Trophoblast cell (in vitro differentiated cells and primary cell): ENCODE measurements around the gene AMBRA1.

Experiments used
- DNase-seq, 2 donors: peaks; one replicate each; pipeline ENCODE4 v3.0.0-alpha.2; 2016
- H2AFZ ChIP-seq: 2 replicates; pipeline ENCODE4 v1.6.1; 2013; ENCODE audit warnings: low read length, moderate library complexity, mild to moderate bottlenecking; ENCODE audit not compliant: insufficient read depth, poor library complexity
- H2AK5ac ChIP-seq: 2 replicates; pipeline ENCODE4 v1.6.1; 2013; ENCODE audit warnings: mild to moderate bottlenecking, low read length
- H2BK120ac ChIP-seq: 2 replicates; pipeline ENCODE4 v1.6.1; 2013; ENCODE audit warnings: low read length, mild to moderate bottlenecking, moderate library complexity; ENCODE audit not compliant: insufficient read depth, poor library complexity
- H2BK12ac ChIP-seq: 2 replicates; pipeline ENCODE4 v1.6.1; 2013; ENCODE audit warnings: mild to moderate bottlenecking, low read length, moderate library complexity
- H2BK5ac ChIP-seq: 2 replicates; pipeline ENCODE4 v1.6.1; 2013; ENCODE audit warnings: low read length, low read depth, moderate library complexity, mild to moderate bottlenecking; ENCODE audit not compliant: poor library complexity
- H3K14ac ChIP-seq: 2 replicates; pipeline ENCODE4 v1.6.1; 2013; ENCODE audit warnings: mild to moderate bottlenecking, low read length
- H3K18ac ChIP-seq: 2 replicates; pipeline ENCODE4 v1.6.1; 2013; ENCODE audit warnings: mild to moderate bottlenecking, low read length
- H3K23ac ChIP-seq: 2 replicates; pipeline ENCODE4 v1.6.1; 2013; ENCODE audit warnings: low read length
- H3K27ac ChIP-seq: 2 replicates; pipeline ENCODE4 v1.5.1; 2013; ENCODE audit warnings: low read depth, mild to moderate bottlenecking, inconsistent platforms, low read length, moderate library complexity
- H3K27me3 ChIP-seq: 2 replicates; pipeline ENCODE4 v1.6.1; 2013; ENCODE audit warnings: inconsistent platforms, mild to moderate bottlenecking, low read length, moderate library complexity; ENCODE audit not compliant: insufficient read depth
- H3K36me3 ChIP-seq, 2 experiments: 1 replicate in 1 of 2; 2 replicates in 1 of 2; pipeline ENCODE4 v1.6.1; 2013; ENCODE audit warnings: low read length in 2 of 2, mild to moderate bottlenecking in 2 of 2, moderate library complexity in 1 of 2; ENCODE audit not compliant: insufficient read depth in 2 of 2, control insufficient read depth in 1 of 2
- H3K4ac ChIP-seq: 2 replicates; pipeline ENCODE4 v1.6.1; 2013; ENCODE audit warnings: low read depth, mild to moderate bottlenecking, low read length, moderate library complexity
- H3K4me1 ChIP-seq, 2 experiments: 1 replicate in 1 of 2; 2 replicates in 1 of 2; pipeline ENCODE4 v1.6.1; 2013; ENCODE audit warnings: low read length in 2 of 2, mild to moderate bottlenecking in 2 of 2, moderate library complexity in 1 of 2; ENCODE audit not compliant: insufficient read depth in 2 of 2, control insufficient read depth in 1 of 2
- H3K4me2 ChIP-seq: 2 replicates; pipeline ENCODE4 v1.6.1; 2013; ENCODE audit warnings: inconsistent platforms, mild to moderate bottlenecking, low read length, moderate library complexity
- H3K4me3 ChIP-seq: 2 replicates; pipeline ENCODE4 v1.5.1; 2013; ENCODE audit warnings: mild to moderate bottlenecking, low read depth, low read length, inconsistent platforms
- H3K79me1 ChIP-seq: one replicate; pipeline ENCODE4 v1.6.1; 2013; ENCODE audit warnings: low read length
- H3K79me2 ChIP-seq: 2 replicates; pipeline ENCODE4 v1.6.1; 2013; ENCODE audit warnings: low read length, mild to moderate bottlenecking; ENCODE audit not compliant: control insufficient read depth, insufficient read depth, poor library complexity
- H3K9ac ChIP-seq: 2 replicates; pipeline ENCODE4 v1.6.1; 2013; ENCODE audit warnings: mild to moderate bottlenecking, low read length
- H3K9me3 ChIP-seq: 2 replicates; pipeline ENCODE4 v1.6.1; 2013; ENCODE audit warnings: low read depth, mild to moderate bottlenecking, control low read depth, inconsistent platforms, low read length; ENCODE audit not compliant: insufficient read depth
- H4K12ac ChIP-seq: 2 replicates; pipeline ENCODE4 v1.6.1; 2013; ENCODE audit warnings: low read depth, mild to moderate bottlenecking, low read length, moderate library complexity
- H4K8ac ChIP-seq: 2 replicates; pipeline ENCODE4 v1.6.1; 2013; ENCODE audit warnings: low read depth, mild to moderate bottlenecking, low read length, moderate library complexity
- H4K91ac ChIP-seq: one replicate; pipeline ENCODE4 v1.6.1; 2013; ENCODE audit warnings: low read depth, mild to moderate bottlenecking, low read length, moderate library complexity
- WGBS: extraction: QIAGEN DNeasy Blood & Tissue Kit; methylation state at CpG from one replicate; pipeline ENCODE4 v1.1.7; 2013; ENCODE audit warnings: missing lambda C conversion rate; ENCODE audit not compliant: insufficient read length, insufficient coverage; ENCODE audit errors: extremely low coverage; 5-methylcytosine and 5-hydroxymethylcytosine counted together

Gene AMBRA1

GRCh38 chr11:46455834-46456233 is 138.0 kb downstream of the AMBRA1 start:
- Histone ChIP-seq H4K12ac (no peak overlapping the region), H3K18ac (no peak overlapping the region), H3K9ac (no peak overlapping the region), H2BK5ac (no peak overlapping the region), H2AFZ (no peak overlapping the region), H3K14ac (no peak overlapping the region), H4K8ac (no peak overlapping the region), H3K36me3 (peaks cover 0 to 2% of the 10 kb centered on the region in 2 experiments), H3K4me3 (no peak overlapping the region), H3K4me1 (no peaks in the 10 kb centered on the region), H3K27me3 (no peaks in the 10 kb centered on the region), H4K91ac (no peak overlapping the region), H3K9me3 (no peaks in the 10 kb centered on the region), H3K23ac (no peak overlapping the region), H3K4me2 (no peak overlapping the region), H3K4ac (no peak overlapping the region), H3K27ac (no peak overlapping the region), H2BK120ac (no peak overlapping the region), H3K79me2 (no peaks in the 10 kb centered on the region), H2AK5ac (no peak overlapping the region), H3K79me1 (no peaks in the 10 kb centered on the region), H2BK12ac (no peak overlapping the region)
- no peak for DNase-seq
- WGBS = no CpG with 5 or more reads among the region's 1 CpG

- Histone ChIP-seq H4K8ac (no peak overlapping the region), H4K91ac (no peak overlapping the region), H2BK120ac (no peak overlapping the region), H3K27me3 (no peaks in the 10 kb centered on the region), H3K79me1 (no peaks in the 10 kb centered on the region), H3K4me2 (no peak overlapping the region), H3K4me3 (no peak overlapping the region), H3K9ac (no peak overlapping the region), H3K4ac (no peak overlapping the region), H4K12ac (no peak overlapping the region), H3K79me2 (no peaks in the 10 kb centered on the region), H3K36me3 (peaks cover 0 to 2% of the 10 kb centered on the region in 2 experiments), H3K27ac (no peak overlapping the region), H3K18ac (no peak overlapping the region), H3K23ac (no peak overlapping the region), H2AK5ac (no peak overlapping the region), H2BK12ac (no peak overlapping the region), H3K9me3 (no peaks in the 10 kb centered on the region), H2BK5ac (no peak overlapping the region), H3K14ac (no peak overlapping the region), H3K4me1 (no peaks in the 10 kb centered on the region), H2AFZ (no peak overlapping the region)
- no CpG with 5 or more reads among the region's 4 CpGs for WGBS
- DNase-seq = no peak
Observed at GRCh38 chr11:46452918-46453517, 140.8 kb downstream of the AMBRA1 start.

- Histone ChIP-seq H2AFZ (no peak overlapping the region), H2AK5ac (no peak overlapping the region), H3K9me3 (no peaks in the 10 kb centered on the region), H3K27me3 (no peaks in the 10 kb centered on the region), H3K14ac (no peak overlapping the region), H2BK12ac (no peak overlapping the region), H3K18ac (no peak overlapping the region), H3K9ac (no peak overlapping the region), H2BK120ac (no peak overlapping the region), H2BK5ac (no peak overlapping the region), H3K79me1 (no peaks in the 10 kb centered on the region), H3K4me3 (no peak overlapping the region), H3K4ac (no peak overlapping the region), H3K27ac (no peak overlapping the region), H3K36me3 (no peaks in the 10 kb centered on the region), H3K79me2 (no peaks in the 10 kb centered on the region), H3K23ac (no peak overlapping the region), H3K4me2 (no peak overlapping the region), H3K4me1 (no peaks in the 10 kb centered on the region), H4K12ac (no peak overlapping the region), H4K91ac (no peak overlapping the region), H4K8ac (no peak overlapping the region)
- DNase-seq = no peak
Observed at GRCh38 chr11:46451759-46452158, 142.1 kb downstream of the AMBRA1 start.

- Histone ChIP-seq H3K18ac (no peak overlapping the region), H2BK5ac (no peak overlapping the region), H3K27ac (no peak overlapping the region), H3K79me2 (no peaks in the 10 kb centered on the region), H3K14ac (no peak overlapping the region), H2AFZ (no peak overlapping the region), H3K27me3 (no peaks in the 10 kb centered on the region), H3K4ac (no peak overlapping the region), H3K9ac (no peak overlapping the region), H4K12ac (no peak overlapping the region), H2BK12ac (no peak overlapping the region), H2AK5ac (no peak overlapping the region), H3K4me3 (no peak overlapping the region), H3K4me2 (no peak overlapping the region), H3K9me3 (no peaks in the 10 kb centered on the region), H4K91ac (no peak overlapping the region), H3K23ac (no peak overlapping the region), H3K4me1 (no peaks in the 10 kb centered on the region), H2BK120ac (no peak overlapping the region), H3K79me1 (no peaks in the 10 kb centered on the region), H4K8ac (no peak overlapping the region), H3K36me3 (no peaks in the 10 kb centered on the region)
- WGBS = no CpG with 5 or more reads among the region's 3 CpGs
- DNase-seq = no peak
Observed at GRCh38 chr11:46450846-46451477, 142.9 kb downstream of the AMBRA1 start.
